Epithelial cell of prostate (primary cell): Measurements from ENCODE around the gene SYNDIG1.

Experiments
- DNase-seq: peaks from one replicate; pipeline ENCODE4 v3.0.0-alpha.2; 2011; ENCODE audit warnings: low read depth, low spot score
- H3K27ac ChIP-seq: fragments of 450-650 bp; 2 replicates; pipeline ENCODE4 v1.5.1; 2017; ENCODE audit warnings: mild to moderate bottlenecking

SYNDIG1 gene

DNA sequence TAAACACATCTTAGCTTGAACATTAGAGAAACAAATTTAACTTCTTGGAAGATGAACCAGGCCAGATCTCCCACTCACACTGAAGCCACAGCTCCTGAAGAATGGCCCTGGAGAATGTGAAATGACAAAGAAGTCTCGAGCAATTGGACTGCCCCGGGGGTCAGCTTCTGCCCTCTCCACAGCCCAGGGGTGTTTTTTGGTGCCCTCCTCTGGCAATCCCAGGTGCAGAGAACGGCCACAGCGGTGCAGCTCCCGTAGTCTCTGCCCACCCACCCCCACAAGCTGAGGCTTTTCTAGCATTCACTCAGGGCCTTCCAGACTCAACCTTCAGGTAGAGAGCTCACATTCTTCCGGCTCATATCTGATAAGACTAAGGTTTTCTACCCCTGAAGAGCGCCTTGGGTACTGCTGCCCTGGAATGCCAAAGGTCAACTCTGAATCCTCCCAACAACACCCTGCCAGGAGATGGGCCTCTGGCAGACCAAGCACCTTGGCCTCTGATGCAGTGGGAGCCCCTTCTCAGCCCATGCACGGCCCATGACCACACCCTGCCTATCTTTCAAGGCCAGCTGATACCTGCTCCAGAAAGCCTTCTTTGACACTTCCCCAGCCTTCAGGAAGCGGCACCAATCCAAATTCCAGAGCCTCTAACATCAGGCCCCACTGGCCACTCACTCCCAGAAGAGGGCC is 208.3 kb downstream of the SYNDIG1 start:
- no peak for DNase-seq
- H3K27ac ChIP-seq: no peak overlapping the region

DNA sequence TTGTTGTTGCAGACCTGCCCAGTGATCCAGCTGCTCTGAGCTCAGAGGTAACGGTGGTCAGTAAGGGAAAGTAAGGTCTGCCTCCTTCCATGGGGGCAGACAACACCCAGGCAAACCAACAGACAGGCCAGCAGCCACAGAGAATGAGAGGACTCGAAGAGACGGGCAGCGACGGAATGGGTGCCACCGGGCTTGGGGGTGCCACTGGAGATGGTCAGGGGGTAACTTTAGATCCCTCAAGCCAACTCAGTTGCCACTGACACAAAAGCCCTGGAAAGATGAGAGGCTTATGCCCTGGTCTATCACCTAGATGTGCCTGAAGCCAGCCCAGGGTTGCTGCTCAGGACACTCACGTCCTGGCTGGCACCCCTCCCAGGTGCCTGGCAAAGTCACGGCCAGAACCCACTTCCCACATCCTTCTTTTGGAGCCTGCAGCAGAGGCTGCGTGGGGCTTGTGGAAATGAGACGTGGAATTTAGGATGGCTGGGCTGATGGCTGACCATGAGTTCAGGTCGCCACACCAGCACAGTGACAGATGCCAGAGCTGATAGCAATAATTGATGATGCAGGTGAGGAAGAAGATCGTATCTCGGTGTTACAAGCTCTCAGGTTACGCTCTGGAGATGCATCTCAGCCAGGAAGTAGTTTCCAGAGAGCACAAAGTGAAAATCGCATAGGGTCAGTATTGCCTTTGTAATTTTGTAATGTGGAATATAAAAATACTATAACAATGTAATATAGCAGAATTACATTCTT is 209.1 kb downstream of the SYNDIG1 start:
- DNase-seq: no peak

DNA sequence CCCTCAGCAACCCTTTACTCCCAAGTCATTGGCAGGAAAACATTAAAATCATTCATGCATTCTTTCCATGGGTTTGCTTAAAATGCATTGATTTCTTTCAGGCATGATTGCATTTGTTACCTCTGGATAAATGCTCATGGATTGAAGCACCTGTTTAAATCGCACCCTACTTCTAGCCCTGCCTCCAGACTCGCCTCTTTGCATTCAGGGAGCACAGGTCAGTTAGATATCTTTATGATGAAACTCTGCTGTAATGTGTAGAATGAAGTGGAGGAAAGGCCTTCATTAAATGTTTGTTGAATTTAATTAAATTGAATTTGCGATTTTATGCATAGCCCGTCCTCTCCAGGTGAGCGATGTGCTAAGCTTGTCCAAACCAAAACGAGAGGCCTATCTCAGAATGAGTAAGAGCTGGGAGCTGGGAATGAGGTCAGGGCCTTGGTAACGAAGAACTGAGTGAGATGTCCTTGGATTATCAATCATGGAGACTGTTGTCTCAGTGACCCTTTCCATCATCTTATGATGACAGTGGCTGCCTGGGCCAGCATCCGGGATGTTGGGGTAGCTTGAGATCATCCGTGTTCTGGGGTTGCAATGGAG is 210.1 kb downstream of the SYNDIG1 start:
- no peak for DNase-seq
- H3K27ac ChIP-seq: no peak overlapping the region

More for the DNA sequence above, 209.1 kb downstream of the SYNDIG1 start:
- H3K27ac ChIP-seq: no peak overlapping the region

DNA sequence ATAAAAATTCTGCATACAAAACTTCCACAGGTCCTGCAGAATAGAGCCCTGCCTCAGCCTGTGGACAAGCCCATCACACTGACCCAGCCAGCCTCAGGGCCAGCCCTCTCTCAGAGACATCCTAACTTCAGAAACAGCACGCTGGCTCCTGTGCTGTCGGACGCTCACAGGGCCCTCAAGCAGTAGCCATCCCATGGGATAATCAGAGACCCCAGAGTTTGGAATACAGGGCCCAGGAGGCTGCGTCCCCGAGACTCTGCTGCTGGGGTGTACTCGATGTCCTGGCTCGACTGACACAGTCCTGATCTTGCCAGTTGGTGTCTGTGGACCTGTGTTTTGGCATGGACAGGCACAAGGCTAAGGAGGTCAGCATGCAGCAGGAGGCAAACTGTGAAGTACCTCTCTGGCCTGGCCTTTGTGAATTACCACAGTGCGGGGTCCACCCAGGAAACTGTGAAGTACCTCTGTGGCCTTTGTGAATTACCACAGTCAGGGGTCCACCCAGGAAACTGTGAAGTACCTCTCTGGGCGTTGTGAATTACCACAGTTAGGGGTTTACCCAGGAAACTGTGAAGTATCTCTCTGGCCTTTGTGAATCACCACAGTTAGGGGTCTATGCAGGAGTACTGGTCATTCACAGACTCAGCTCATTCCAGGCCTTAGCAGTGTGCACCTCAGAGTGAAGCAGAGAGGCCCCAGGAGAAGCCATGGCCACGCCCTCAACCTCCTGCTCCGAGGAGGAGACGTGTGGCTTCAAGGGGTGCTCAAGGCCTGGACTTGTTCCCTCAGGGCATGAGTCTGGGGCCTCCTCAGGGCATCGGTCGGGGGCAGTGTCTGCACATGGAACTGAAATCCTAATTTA is 212.4 kb downstream of the SYNDIG1 start:
- no peak overlapping the region for H3K27ac ChIP-seq
- no peak for DNase-seq

DNA sequence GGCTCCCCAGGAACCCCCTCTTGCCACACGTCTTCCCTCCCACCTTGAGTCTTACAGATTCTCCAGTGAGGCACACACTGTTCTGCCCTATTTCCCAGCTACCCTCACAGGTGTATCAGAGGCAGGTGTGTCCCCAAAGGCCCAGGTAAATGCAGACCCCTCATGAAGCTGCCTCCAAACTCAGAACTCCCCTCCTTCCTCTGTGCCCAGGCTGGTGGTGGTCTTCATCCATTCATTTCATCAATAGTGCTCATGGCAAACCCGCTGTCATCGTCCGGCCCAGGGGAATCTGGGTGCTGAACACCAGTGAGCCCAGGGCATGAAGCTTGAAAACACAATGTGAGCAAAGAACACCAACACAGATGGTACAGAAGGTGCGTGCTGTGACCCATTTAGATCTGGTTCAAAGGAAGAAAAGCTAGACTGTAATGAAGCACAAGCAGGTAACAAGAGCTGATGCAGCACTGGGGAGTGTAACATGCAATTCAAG is 213.1 kb downstream of the SYNDIG1 start:
- DNase-seq: no peak
- H3K27ac ChIP-seq: no peak overlapping the region

DNA sequence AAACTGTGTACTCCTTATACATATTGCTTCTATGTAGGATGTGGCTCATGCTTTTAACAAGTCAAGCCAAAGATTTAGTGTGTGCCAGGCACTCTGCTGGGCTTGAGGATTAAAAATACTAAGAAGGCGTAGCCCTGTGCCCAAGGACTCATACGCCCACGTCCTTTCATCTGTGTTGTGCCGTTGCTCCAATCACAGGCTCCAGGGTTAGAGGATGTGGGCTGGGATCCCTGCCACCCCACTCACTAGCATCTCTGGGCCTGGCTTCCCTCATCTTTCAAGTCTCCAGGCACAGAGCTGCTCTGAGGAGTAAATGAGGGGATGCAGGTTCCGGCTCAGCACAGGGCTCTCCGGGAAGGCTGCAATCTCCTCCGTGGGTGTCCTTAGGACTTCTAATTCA is 214.2 kb downstream of the SYNDIG1 start:
- no peak overlapping the region for H3K27ac ChIP-seq
- DNase-seq: no peak

DNA sequence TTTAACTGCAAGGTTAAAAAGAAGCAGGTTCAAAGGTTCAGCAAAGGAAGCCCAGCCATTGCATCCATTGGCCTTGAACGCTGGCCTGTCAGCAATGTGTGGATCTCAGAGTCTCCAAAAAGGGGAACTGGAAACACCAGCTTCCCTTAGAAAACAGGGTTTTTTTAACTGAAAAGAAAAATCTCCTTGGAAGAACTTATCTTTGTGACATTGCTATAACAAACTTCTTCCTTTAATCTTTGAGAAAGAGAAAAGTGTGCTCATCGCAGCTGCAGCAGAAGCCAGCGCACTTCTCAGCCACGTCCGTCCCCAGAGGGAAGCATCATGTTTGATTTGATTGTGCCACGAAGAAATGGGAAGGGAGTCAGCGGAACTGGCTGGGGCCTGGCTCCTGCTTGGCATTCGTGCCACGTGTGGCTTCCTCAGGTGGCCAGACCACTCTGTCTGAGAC is 215.0 kb downstream of the SYNDIG1 start:
- no peak overlapping the region for H3K27ac ChIP-seq
- DNase-seq: no peak

DNA sequence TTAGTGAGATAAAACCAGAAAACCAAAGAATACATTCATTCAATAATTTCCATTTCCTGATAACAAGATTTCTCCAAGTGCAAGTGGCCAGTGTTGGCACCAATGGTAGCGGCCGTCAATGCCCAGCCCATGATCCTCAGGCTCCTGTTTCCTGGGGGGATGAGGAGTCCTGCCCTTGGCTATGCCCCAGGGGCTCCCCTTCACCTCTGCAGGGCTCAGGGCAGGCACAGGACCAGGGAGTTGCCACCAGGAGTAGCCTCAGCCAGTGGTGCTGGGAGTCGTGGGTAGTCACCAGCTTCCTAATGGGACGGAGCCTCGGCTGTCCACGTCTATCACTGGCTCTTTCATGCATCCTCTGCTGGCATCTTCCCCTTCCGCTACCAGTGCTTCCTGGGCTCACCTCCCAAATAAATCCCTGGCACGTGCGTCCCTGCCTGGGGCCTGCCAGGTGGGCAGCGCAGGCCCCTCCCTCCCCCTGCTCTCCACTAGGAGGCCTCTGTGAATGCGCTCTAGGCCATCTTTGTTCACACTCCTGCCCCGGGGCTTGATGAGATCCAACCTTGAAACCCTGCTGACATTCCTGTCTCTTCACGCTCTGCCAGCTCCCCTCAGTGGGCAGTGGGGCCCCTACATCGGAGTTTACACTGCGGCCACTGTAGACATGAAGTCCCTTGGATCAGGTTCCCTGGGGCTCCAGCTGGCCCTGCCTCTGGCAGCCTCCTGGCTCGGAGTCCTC is 215.7 kb downstream of the SYNDIG1 start:
- no peak for DNase-seq

DNA sequence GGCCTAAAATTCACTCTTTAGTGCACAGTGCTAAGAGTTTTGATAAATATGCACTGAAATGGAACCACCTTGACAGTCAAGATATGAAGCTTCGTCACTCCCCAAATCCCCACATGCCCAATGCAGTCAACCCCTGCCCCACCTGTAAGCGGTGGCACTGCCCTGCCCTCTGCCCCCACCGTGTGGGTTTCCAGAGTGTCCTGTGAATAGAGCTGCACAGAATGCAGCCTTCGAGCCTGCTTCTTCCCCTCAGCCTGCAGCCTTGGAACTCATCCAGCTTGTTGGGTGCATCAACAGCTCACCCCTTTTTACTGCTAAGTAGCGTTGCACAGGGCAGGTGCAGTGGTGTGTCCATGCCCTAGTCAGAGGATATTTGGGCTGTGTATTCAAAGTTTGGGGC is 216.3 kb downstream of the SYNDIG1 start:
- H3K27ac ChIP-seq: no peak overlapping the region
- DNase-seq: no peak

More for the DNA sequence above, 215.7 kb downstream of the SYNDIG1 start:
- no peak overlapping the region for H3K27ac ChIP-seq

DNA sequence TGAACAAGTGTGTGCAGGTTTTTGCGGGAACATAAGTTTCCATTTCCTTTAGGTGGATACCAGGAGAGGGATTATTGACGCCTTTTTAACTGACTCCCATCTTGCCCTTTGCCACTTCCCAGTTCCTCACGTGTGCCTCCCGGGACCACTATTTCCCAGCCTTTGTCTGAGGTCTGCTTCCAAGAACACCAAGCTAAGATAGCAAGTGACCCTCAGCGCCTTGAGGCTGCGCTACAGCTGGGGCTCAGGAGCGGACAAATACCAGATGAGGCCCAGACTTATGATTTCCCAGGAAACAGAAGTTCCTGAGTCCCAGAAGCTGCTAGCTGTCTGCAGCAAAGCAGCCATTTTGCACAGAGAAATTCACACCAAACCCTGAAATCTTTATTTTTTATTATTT is 216.7 kb downstream of the SYNDIG1 start:
- DNase-seq: no peak
- H3K27ac ChIP-seq: no peak overlapping the region

DNA sequence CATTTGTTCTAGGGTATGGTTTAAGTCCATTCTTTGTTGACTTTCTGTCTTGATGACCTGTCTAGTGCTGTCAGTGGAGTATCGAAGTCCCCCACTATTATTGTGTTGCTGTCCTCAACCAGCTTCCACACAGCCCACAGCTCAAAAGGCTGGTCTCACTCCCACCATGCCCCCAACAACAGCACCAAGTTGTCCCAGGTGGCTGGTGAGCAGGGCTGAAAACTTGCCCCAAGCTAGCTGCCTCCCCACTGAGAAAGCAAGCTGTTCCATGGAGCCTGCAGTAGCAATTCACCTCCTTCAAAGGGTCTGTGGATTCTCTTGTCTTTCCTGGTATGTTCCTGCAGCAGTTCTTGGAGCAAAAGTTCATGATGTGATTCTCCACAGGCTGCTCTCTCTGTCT is 221.0 kb downstream of the SYNDIG1 start:
- no peak overlapping the region for H3K27ac ChIP-seq
- no peak for DNase-seq

DNA sequence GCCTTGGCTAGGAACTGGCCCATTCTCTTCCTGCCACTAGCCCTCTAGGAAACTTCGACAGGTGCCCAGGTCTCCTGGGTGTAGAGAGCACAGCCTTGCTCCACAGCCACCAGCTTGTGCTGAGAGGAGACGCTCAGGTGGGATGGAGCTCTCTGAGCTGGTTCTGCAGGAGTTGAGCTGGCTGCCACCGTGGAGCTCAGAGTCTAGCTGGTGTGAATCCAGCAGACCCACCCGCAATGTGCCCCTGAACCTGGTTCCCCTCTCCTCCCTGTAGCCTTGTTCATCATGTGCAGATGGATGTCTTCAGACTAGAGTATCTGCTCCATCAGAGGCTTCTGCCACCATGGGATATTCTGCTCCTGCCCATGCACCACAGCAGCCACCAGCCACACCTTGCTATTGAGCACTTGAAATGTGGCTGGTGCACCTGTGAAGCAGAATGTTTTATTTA is 222.5 kb downstream of the SYNDIG1 start:
- DNase-seq: no peak
- no peak overlapping the region for H3K27ac ChIP-seq

DNA sequence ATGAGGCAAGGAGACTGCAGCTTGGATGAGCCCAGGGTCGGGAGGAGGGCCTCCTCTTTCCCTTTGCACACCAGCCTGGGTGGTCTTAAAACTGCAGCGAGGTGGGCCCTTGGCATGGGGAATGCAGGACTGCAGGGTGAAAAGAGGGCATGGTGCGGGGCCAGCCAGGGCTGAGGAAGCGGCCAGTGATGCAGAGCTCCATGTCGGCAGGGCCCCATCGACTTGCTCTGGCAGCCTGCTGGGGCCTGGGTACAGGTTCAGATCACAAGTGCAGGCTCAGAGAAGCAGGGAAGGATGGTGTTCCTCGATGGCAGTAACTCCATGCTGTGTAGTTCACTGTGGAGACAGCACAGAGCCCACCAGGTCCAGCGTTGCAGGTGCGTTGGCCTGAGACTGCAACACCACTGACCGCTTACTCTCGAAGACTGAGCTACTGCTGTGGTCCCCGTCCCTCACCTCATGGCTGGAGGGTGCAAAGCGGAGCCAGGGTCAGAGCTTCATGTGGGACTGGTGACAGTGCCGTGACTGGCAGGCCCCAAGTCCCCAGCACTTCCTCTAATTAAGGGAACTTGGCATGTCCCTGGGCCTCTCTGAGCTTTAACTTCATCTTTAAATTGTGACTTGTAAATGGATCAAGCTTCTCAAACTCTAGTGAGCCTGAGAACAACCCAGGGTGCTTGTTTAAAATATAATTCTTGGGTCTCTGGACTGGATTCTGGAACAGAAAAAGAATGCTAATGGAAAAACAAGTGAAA is 223.2 kb downstream of the SYNDIG1 start:
- no peak for DNase-seq
- no peak overlapping the region for H3K27ac ChIP-seq

DNA sequence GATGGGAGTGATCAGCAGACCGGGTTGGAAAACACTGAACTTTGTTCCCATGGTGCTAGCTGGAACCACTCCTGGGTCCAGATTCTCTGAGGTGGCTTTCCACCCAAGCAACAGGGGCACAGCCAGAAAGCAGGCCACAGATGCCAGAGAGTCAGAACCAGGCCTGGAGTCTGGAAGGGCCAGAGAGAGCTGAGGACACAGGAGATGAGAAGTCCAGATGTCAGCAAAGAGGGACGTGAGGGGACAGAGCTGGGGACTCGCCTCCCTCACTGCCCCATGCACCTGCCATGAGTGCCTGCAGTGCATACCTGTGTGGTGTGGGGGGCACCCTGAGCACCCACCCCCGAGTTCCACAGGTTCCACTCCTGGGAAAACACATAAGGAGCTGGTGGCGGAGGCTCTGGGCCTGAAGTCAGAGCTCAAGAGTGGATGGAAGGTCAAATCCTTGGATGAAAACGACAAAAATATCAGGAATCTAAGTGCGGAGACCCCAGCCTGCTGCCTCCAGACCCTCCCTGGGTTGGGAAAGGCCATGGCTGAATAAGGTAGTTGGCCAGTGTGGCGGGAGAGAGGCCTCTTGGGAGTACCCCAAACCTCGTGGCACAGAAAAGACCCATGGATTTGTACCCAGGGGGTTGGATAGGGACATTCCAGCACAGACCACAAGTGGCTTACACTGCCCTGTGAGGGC is 224.2 kb downstream of the SYNDIG1 start:
- no peak for DNase-seq
- no peak overlapping the region for H3K27ac ChIP-seq

DNA sequence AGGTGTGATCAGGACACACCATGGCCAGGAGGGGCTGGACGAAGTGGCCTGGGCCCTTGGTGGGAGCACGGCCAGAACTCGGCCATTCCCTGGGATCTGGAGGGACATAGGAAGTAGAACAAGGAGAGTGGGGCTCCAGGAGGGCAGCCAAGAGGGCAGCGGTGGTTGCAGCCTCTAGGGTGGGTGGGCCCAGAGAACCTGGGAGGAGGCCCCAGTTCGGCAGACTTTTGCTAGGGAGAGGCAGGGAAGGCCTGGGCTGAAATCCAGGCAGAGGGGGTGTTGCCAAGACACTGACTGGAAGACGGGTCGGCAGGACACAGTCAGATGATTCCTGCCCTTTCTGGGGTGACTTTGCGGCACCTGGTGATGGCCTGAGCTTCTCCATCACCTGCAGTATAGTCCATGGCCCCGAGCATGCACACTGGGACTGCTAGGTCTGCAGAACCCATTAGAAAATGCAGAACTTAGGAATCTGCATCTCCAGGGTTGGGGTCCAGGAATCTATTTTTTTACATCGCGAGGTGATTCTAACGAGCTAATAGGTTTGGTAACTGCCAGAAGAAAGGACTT is 224.8 kb downstream of the SYNDIG1 start:
- DNase-seq: no peak
- H3K27ac ChIP-seq: no peak overlapping the region

DNA sequence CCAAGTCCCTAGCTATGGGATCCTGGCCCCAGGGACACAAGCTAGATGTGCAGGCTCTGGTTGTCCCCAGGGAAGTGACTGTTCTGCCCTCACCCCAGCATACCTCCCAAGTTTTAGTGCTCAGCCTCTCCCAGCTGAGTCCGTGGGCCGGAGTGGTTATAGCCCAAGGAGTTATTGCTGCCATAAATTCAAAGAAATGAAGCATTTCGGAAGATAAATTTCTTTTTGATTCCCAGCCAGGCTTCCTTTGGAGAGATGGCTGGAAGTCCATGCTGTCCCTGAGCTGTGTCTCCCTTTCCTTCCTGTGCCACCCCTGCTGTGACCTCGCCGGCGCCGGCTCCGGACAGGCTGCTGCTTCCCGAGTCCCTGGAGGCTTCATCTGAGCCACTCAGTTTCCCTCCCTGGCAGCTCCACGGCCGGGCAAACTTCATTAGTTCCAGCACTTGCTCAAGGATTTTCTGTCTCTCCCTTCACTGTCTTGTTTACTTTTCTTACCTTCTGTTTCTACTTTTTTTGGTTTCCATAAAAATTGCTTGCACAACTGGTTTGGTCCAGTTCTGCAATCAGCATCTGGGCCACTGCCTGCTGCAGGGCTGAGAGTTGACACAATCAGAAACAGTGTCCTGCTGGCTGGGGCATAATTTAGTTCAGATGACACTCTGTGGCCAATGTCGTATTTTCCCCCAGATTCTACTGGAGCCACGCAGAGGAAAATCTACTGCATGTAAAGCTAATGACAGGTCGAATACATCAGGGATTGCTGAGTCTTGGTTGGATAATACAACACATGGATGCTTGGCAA is 225.5 kb downstream of the SYNDIG1 start:
- H3K27ac ChIP-seq: no peak overlapping the region
- DNase-seq: no peak

DNA sequence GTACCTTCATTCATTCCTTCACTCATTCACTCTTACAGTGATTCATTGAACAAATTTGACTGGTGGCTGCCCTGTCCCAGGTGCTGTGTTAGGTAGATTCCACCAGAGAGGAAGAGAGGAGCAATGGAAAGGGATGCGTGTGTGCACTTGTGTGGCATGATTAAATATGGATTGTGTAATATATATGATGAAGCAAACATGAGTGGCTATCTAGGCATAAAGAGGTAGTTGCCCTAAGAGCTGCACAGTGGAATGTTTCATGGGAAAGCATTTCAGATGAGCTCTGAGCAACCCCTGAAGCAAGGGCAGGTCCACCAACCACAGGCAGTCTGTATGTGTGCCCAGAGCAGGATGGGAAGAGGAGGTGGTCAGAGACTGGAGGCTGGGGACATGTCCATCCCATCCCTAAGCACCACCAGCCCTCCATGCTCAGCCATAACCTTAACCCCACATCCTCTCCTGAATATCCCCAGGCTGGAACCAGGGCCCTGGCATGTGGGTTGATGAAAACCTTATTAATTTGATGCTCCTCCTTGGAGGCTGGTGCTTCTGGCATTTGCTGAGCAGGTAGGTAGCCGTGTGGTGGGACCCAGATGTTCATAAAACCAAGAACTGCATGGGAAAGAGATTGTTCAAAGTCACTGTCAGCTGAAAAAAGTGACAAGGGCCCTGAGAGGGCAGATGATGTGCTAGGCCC is 226.2 kb downstream of the SYNDIG1 start:
- peak; percentile 78 for DNase-seq
- H3K27ac ChIP-seq: no peak overlapping the region
